Fibroblast of lung (primary cell): ENCODE measurements around the gene RHOT1.

Experiments used
- CTCF ChIP-seq, 2 donors: IDR thresholded peaks in 1 of 2; conservative IDR thresholded peaks in 1 of 2; 1 replicate in 1 of 2; 2 replicates in 1 of 2; pipeline ENCODE4 v1.5.1; 2011 to 2012; ENCODE audit warnings: low read length in 2 of 2, control low read depth in 1 of 2, inconsistent platforms in 1 of 2, low read depth in 1 of 2, mild to moderate bottlenecking in 1 of 2
- EZH2 ChIP-seq: IDR thresholded peaks from 2 replicates; pipeline ENCODE4 v1.5.1; 2012; ENCODE audit warnings: low read length, control low read depth, mild to moderate bottlenecking; ENCODE audit errors: missing control alignments

DNA sequence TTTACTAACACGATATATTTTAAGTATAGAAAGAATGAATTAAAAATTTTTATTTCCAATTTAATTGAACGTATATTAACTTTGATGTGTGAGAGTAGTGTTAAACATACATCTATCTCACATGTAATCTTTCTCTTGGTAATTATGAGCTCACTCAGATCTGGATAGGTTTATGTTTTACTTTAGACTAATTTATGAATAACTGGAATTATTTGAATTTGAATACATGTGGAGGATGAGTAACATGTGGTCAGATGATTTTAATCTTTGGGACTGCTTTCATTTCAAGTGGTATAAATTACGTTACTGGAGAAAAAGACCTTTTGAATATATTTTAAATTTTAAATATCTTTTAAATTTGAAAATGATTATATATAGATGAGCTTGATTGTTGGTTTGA lies 73.4 kb downstream of the RHOT1 start:
- TF ChIP-seq CTCF (conservative IDR thresholded peaks at IDR 0.05 in 1 of 2, IDR thresholded peaks at IDR 0.05 in 1 of 2; ENCODE audit: low read depth in 1 of 2, low read length in 2 of 2) (no peak), EZH2 (no peak)
